GM19397 (cell line): ENCODE results near the gene MYADML2.

Source experiments
- ATAC-seq: cut with Tn5 transposase; IDR thresholded peaks from one replicate; pipeline ENCODE4 v1.9.1; 2021; ENCODE audit warnings: mild to moderate bottlenecking, moderate library complexity; ENCODE audit not compliant: unreplicated experiment

The MYADML2 gene

GRCh38 chr17:81926451-81927151, 20.4 kb downstream of the MYADML2 start:
- ATAC-seq = peak; percentile 13

GRCh38 chr17:81925860-81926450, 21.1 kb downstream of the MYADML2 start:
- no peak for ATAC-seq

DNA sequence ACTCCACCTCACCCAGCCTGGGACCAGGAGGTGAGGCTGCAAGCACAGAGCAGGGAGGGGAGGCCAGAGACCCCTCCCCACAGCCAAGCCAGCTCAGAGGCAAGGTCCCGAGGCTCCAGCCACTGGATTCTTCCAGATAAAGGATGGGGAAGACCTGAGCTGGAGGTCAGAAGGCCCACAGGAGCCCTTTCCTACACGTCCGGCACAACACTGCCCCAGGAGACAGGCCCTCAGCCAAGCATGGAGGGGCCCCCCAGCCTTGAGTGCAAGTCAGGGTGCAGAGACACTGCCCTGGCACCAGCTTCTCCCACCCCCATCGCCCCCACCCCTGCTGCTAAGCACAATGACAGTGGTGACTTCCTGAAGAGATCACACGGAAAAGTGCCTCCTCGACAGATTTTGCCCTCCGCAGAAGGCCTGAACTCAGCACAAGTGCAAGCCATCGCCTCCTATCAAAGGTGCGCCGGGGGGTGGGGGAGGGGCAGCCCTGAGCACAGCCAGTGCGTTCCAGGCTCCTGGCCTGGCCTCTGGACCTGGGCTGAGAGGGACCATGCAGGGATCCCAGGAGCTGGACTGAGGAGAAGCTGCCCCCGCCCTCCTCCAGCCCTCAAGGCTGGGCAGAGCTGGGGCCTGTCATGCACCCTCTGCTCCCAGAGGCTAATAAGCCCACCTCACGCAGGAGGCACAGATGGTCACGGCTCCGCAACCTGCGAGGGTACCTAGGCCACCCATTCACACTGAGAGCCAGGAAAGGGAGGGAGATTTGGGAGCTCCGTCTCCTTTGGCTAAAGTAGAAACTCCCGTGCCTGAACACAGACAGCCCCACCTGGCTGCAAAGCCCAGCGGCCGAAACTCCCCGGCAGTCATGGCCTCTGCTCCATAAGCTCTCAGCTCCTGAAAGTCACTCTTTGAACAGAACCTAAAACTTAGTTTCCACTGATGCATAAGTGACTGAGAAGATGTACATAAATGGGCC, 22.2 kb downstream of the MYADML2 start:
- ATAC-seq = no peak

DNA sequence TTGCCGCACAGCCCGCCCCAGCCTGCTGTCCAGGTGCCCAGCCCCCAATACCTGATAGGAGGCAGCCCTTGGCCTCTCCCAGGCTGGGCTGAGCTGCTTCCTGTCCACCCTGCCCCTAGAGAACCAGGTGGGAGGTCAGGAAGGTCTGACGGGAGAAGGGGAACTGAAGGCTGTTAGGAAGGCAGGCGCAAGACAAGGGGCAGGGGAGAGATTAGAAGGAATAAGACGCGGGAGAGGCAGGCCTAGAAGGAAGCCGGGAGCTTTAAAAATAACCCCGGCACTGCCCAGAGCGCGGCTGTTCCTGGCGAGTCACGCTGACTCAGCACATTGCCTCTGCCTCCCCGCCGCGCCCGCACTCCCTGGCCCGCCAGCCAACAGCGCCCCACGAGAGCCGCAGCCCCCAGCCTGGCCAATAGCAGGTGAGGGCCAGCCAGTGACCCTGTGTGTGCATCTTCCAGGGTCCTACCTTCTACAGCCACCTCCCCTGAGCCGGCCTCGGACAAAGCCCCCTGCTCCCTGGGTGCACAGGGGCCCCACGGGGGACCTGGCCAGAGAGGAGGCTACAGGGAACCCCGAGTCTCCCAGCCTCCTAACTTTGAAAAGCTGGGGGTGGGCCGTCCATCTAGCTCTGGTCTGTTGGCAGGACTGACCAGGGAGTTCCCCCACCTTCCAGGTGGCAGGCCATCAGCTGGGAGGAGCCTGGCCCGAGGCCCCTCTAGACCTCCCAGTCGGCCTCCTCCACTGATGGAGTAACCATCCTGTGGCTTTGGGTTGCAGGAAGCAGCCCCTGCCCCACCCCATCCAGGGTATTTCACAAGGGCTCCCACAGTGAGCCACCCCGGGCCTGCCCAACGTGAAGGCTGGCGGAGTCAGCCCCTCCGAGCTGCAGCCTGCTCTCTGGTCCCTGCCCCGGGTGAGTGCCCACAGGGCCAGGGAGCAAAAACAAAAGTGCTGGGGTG, 23.5 kb downstream of the MYADML2 start:
- no peak for ATAC-seq

GRCh38 chr17:81922566-81923301, 24.3 kb downstream of the MYADML2 start:
- no peak for ATAC-seq

GRCh38 chr17:81921996-81922565, 25.0 kb downstream of the MYADML2 start:
- no peak for ATAC-seq

DNA sequence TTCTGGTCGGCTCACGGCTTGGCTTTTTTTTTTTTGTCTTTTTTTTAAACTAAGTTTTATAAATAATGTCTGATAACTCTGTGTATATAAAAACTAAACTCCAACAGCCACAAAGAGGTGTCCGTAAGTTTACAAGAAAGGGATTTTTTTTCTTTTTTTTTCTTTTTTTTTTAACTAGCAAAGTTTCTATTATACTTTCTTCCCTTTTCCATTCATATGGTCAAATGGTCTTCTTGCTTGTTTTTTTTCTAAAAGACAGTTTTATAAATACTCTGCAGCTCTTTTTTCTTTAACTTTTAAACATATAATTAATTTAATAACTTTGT, 25.5 kb downstream of the MYADML2 start:
- ATAC-seq = no peak

- no peak for ATAC-seq
Observed at GRCh38 chr17:81920612-81921536, 26.2 kb downstream of the MYADML2 start.

DNA sequence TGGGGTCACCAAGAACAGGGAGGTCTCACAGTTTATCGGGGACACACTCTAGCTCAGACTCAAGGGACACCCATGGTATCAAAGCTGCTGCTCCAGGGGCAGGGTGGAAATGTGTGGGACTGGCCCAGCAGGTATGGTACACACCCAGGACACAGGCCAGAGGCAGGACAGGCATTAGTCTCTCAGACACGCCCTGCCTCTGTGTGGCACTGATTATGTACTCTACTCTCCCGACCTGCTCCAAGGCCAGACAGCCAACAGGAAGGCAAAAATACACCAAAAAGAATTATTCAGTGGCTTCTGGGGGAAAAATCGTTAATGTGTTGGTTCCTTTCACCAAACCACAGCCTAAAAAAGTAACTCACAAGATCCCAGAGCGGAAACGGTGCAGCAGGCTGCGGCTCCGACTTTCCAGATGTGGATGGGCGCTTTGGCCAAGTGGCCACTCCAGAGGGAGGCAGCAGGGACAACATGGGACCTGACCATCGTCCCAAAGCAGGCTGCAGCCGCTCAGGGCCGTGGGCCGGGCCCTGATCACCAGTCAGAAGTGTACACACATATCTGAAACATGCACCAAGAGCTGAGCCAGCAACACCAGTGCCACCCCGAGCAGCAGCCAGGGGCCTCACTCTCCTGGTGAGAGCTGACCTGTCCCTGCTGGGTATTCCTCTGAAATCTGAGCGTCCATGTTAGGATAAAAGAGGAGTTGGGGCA, 28.0 kb downstream of the MYADML2 start:
- ATAC-seq = no peak

- ATAC-seq = peak; percentile 15
Observed at GRCh38 chr17:81918333-81918669, 28.7 kb downstream of the MYADML2 start.

DNA sequence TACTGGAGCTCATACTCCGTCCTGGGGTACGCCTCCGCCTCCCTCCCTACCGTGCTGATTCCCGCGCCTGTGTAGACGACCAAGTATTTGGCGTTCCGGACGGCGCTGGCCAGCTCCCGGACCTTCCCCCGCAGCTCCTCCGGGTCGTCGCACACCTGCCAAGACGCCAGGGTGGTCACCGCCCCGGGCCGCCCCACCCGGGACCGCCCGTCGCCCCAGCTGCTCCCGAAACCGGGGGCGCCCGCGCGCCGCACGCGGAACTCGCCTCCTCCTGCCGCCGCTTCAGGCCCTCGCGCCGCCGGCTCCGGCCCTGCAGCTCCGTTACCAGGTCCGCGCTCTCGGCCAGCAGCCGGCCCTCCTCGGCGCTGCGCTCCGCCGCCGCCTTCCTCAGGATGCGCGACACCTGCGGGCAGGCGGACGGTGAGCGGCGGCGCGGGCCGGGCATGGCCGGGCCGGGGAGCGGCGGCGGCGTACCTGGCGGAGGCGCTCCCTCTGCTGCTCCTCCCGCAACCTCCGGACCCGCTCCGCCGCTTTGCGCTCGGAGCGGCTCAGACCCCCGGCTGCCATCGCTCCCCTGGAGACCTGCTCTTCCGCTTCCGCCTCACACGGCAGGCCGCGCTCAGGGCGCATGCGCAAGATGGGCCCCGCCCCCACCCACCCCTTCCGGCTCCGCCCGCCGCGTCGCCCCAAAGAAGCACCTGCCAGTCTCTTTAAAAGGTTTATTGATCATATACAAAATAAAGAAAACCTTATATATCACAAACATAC, 29.3 kb downstream of the MYADML2 start, which contains the start of gene SIRT7:
SIRT7 (minus strand) TSS at position 612 of the 768 bp plus-strand sequence; CDS start at position 567, 45 bp downstream.
- ATAC-seq = peak; percentile 66

DNA sequence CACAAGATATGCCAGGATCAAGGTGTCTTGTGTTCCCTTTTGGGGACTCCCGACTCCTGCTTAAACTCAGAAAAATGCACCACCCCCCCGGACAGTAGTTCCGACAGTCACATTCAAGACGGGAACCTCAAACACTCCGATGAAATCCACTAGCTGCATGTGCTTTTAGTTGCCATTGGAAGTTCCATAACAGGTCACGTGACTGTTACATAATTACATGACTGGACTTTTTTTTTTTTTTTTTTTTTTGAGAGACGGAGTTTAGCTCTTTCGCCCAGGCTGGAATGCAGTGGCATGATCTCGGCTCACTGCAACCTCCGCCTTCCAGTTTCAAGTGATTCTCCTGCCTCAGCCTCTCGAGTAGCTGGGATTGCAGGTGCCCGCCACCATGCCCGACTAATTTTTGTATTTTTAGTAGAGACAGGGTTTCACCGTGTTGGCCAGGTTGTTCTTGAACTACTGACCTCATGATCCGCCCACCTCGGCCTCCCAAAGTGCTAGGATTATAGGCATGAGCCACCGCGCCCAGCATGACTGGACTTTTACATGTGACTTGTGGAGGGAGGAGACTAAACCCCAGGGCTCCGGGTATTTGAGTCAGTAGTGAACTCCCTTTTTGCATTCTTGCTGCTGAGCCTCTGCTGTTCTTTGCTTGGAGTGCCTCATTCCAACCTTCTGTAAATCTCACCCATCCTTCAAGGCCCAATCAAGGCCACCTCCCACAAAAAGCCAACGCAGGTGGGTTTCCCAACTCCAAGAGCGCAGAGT, 30.6 kb downstream of the MYADML2 start:
- no peak for ATAC-seq

DNA sequence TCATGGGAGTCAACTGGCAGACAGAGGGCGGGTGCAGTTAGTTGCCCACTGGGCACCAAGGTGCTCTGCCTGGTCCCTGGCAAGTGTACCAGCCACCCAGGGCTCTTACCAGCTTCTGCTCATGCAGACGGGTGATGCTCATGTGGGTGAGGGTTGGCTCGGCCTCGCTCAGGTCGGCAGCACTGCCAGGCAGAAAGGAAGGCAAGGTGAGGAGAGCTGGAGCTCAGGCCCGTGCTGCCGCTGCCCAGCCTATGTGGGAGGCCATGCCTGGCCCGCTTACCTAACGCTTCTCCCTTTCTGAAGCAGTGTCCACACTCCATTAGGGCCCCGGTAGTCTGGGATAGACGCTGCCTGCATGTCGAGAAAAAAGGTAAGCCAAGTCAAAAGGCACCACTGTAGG, 31.7 kb downstream of the MYADML2 start:
- ATAC-seq = no peak

- no peak for ATAC-seq
Observed at GRCh38 chr17:81914103-81914850, 32.8 kb downstream of the MYADML2 start.

GRCh38 chr17:81913394-81914102, 33.5 kb downstream of the MYADML2 start:
- no peak for ATAC-seq
